Midbrain (tissue), 1 donor: ENCODE data around the gene ROPN1L.
"Not testable (repeated sequence)": the region's sequence is repeated elsewhere in the genome, so short reads cannot be mapped to it uniquely, and the experiment has no call there.

ENCODE experiments used
- DNase-seq: peaks from one replicate; lab custom pipeline; 2025; lab: John Stamatoyannopoulos, UW

ROPN1L gene

DNA sequence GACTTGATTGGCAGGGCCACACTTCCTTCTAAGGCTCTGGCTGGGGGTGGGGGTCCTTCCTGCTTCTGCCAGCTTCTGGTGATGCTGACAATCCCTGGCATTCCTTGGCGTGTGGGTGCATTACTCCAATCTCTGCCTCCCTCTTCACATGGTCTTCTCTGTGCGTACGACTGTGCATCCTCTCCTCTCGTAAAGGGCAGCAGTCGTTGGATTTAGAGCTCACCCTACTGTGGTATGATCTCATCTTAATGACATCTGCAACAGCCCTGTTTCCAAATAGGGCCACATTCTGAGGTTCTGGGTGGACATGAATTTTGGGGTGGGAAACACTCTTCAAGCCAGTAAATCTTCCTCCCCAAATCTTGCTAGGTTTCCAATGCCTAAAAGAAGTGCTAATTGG lies 36.8 kb downstream of the ROPN1L start:
- no peak for DNase-seq

DNA sequence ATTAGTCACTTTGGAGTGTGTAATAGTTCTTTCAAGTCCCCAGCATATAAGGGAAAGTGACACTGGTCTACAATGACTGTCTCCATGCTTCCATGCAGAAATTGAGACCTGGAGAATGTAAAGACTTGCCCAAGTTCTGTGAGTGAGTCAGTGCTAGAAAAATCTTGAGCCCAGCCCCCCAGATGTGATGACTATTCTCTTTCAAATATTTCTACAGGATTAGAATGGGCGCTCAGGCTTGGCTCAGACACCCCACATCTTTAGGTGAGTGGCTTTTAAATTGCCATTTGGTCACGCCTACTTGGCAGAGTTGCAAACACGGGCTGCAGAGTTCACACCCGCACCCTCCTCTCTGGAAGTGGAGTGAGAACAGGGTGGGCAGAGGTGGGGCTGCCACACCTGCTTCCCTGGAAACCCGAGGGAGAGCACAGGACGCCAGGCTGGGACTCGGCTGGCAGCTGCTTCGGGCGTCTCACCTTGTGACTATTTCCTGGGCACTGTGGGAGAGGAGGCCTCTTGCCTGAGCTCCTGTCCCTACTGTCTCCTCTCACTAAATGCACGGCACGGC lies 37.6 kb downstream of the ROPN1L start:
- no peak for DNase-seq

DNA sequence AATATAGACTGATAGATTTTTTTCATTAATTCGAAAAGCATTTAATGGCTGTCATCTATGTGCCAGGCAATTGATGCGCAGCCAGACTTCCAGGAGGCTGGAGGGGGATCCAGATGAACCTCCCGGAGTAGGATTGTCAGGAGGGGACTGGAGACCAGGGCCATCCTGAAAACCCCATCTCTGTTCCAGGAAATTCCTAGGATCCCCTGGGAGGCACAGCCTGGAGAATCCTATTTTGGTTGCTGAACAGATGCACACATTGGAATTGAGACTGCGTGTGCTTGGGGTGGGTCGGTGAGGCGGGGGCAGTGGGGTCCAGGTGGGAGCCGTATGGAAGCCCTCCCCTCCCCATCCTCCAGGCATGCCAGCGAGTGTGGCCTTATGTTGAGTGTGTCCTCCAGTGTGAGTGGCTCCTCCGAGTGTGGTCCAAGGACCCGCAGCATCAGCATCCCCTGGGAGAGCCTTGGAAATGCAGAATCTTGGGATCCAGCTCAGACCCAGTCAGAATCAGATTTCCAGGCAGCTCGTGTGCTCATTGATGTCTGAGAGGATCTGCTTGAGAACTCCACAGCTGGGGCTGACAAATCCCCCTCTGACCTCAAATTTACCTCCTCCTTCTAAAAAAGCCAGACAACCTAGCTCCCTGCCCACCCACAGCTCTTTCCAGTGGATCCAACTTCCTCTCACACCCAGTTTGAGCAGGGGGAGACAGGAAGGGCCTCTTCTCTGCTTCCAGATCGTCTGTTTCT lies 38.7 kb downstream of the ROPN1L start:
- DNase-seq = no peak

DNA sequence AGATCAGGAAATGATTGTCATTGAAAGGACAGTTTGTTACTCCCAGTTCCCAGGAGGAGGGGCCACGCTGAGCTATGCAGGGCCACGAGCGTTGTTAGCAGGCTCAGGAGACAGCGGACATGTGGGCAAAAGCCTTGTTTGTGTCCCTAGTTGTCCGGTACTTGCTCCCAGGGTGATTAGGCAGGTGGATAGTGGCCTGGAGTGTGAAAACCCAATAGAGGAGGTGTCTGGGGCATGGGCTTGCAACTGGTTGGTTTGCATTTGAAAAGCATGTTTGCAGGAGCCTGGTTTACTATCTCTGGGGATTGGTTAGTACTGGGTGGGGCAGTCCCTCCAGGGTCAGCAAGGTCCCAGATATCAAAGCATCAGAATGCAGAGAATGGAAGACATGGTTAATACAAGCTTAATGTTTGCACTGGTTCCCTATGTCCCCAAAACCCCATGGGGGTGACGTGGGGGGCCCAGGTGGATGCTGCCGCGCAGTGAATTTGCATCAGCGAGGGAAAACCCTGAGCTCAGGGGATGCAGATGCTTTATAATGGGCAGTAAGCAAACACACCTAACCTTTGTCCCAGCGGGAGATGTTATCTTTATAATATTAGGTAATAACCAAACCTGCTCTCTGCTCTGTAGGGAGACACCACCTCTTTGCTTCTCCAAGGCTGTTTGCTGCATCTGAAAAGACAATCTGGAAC lies 39.7 kb downstream of the ROPN1L start:
- DNase-seq = no peak

DNA sequence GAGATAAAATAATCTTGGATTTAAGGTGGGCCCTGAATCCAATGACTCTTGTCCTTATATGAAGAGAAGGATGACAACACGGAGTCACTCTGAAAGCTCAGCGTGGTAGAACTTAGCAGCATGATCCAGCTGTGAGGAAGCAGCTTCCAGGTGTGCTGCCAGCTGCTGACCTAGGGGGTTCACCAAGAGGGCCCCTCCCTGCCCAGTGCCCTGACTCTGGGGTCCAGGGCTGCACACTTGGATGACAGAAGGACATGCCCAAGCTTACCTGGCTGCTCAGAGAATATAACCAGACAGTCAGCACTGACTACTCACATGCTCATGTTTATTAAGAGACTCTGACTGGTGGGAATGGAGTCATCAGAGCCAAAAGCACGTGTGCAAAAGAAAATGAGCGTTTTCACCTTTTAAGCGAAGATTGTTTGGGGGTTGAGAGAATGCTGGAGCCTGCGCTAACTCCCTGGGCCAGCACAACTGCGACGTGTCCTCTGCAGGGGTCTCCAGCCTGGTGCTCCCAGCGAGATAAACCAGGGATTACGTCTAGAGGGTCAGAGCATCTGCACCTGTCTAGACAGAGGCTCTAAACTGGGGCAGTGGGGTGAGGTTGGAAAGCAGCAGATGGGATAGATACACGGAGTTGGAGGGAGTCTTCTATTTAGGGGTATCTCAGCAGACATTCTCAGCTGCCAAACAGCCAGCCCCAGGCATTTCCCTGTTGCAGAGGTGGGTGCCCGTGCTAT lies 41.3 kb downstream of the ROPN1L start:
- no peak for DNase-seq

DNA sequence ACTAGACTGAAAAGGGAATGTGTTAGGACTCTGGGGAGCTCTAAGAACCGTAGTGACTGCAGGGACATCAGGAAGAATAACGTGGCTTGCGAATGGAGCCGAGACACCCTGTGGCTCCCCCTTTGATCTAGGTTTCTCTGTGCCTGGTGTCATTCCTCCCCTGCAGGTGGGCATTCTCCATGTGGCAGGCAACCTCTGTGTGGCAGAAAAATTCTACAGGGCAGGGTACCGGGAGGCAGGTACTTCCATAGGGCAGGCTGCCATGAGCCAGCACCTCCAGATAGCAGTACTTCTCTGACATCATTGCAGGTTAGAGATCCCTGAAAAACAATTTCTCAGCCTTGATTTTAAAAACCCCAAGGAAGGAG lies 43.1 kb downstream of the ROPN1L start:
- no peak for DNase-seq

DNA sequence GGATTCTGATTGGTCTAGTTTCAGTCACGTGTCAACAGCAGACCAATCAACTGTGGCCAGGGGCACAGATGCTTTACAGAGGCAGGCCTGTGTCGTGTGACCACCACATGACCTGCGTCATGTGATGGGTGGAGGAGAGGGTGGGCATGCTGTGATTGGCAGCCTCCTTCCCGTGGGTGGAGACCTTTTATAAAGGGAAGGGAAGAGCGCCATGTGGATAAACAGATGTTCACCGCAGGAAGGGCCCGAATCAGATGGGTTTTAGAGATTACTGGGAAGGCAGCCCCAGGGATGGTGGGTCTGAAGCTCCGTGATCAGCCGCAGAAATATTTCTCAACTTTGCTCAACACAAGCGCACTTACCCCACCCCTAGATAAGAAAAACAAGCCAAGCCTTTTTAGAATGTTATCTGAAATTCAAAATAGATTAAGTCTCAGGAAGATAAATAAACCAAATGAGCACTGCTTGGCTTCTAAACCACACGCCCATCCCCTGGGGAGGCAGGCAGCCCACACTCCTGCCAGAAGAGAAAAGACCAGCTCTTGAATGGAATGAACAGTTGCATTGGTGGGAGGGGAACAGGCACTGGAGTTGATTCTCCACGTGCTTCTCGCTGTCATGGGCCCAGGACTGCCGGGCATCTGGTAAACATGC lies 43.6 kb downstream of the ROPN1L start:
- DNase-seq = no peak

DNA sequence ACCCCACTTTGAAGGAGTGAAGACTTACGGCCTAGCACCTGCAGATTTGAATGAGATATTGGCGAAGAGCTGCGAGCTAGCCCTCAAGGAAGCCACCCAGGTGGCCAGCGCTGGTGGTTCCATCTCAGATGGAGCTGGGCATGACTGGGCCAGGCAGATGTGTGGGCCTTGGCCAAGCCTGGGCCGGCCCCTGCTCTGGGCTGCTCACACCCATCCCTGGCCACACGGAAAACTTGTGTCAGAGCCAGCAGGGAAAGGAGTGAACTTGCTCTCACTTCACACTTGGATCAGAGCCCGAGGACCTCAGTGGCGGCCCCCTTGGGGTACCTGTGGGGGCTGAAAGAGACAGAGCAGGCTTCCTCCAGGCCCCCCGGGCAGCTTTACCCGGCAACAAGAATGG lies 44.2 kb downstream of the ROPN1L start:
- DNase-seq = no peak

DNA sequence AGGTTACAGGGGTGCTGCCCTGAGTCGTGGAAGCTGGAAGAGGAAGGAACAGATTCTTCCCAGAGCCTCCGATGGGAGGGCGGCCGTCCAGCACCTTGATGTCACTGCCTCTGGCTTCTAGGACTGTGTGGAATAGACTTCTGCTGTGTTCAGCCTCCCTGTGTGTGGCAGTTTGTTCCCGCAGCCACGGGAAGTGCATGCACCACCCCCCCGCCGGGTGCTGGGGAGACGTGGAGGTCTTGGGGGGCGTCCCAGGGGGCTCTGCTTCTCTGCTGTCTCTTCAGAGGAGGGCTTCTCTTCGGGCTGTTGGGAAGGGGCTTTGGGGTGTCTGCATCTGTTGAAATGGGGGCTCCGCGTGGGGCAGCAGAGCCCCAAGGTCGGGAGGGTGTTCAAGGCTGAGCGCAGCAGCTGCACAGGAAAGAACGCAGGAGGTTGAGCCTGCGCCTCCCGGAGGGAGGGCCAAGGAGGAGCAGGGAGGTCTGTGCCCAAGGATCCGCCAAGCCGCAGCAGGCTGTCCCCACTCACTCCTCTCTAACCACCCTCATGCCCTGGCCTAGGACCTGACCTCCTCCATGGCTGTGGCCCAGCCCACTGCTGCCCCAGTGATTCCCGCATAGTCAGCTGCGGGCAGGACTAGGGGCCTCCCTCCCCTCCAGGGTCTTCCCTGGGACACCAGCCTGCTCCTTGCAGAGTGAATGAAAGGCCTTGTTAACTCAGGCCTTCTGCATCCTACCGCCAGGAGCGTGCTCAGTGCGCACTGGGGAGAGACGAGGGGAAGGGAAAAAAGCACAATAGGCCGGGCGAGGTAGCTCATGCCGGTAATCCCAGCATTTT lies 45.0 kb downstream of the ROPN1L start:
- no peak for DNase-seq

DNA sequence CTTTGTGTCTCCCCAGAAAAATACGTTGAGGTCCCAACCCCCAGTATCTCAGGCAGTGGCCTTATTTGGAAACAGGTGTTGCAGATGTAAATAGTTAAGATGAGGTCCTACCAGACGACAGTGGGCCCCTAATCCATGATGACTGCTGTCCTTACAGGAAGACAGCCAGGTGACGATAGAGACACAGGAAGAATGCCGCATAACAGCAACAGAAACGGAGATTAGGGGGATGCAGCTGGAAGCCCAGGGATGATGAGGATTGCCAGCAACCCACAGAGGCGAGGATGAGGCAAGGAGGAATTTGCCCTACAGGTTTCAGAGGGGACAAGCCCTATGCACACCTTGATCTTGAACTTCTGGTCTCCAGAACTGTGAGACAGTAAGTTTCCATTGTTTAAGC lies 46.5 kb downstream of the ROPN1L start:
- DNase-seq = no peak

DNA sequence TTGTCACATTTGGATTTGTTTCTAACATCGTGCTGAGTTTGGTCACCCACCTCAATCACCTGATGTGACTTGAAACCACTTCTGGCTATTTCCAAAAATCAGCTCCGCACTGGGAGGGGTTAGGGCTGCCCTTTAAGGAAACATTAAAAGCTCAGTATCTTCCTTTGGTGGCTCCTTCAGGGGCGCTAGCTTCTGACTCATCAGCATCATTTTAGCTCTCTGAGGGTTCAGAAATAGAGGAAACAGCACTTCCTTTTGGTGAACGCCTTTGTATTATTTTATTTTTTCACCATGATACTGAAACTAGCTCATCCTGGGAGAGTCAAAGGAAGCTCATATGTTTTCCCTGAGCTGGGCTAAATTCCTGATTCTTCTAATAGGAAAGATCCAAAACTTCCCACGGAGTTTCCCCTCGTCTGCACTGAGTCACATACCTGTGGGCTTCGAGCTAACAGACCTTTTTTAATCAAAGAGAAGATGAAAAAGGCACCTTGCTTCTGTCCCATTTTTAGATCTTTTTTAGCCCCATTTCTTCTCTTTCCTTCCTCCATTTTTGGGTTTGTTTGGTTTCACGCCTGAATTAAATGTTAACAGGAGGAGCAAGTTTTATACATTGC lies 48.2 kb downstream of the ROPN1L start:
- DNase-seq = no peak

DNA sequence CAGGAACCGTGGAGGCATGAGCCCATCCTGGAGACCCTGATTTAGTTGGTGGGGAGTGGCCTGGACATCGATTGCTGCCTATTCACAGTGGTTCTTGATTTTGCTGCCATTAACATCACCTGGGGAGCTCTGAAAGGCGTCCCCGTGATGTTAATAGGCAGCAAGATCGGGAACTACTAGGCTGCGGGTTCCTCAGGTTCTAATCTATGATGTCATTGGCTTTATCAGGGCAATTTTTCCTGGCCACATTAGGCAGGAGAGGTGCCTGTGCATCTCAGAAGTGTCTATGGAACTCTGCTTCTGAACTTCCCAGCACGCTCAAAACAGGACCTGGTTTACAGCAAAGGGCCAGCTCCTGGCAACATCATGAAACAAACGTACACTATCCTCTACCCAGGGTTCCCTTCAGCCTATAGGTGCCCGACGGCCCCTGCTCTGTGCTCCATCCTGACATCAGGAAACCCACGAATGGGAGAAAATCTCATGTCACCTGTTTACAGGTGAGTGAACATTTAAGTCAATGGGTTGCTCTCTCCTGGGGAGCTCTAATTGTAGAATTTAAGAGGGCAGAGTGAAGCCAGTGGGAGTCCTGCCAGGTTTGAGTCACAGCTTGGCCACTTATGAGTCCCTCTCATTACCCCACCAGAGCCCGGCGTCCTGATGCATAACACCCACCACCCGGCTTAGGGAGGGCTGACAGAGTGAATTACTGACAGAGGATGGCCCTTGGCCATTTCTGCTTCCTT lies 49.4 kb downstream of the ROPN1L start:
- DNase-seq = no peak

DNA sequence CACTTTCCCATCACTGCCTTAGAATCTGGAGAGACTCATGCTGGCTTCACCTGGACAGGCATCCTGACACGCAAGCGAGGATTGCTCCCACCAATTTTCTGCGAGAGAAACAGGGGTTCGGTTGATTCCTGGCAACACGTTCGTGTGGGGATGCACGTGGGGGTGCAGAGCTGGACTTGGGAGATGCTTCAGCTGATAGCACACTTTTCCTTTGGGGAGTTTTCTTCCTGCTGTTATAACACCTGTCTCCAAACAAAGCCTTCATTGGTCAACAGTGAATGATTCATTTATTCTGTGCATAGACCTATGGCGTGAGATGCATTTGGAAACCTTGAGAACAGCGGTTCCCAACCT lies 50.0 kb downstream of the ROPN1L start:
- DNase-seq = no peak

DNA sequence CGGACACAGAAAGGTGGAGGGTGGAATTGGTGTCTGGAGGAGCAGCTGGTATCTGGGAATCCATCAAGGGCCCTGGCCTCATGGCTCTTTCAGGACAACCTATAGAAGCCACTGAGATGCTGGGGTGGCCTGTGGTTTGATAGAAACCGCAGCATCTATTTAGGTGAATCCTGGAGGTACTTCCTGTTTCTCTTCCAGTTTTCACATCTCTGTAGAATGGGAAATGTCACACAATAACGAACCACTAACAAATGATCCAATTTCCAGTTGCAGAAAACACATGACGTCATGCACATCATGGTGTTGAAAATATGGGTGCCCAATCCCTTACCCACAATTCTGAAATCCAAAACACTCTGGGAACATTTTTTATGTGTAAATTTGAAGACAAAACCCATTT lies 52.2 kb downstream of the ROPN1L start:
- DNase-seq = no peak

DNA sequence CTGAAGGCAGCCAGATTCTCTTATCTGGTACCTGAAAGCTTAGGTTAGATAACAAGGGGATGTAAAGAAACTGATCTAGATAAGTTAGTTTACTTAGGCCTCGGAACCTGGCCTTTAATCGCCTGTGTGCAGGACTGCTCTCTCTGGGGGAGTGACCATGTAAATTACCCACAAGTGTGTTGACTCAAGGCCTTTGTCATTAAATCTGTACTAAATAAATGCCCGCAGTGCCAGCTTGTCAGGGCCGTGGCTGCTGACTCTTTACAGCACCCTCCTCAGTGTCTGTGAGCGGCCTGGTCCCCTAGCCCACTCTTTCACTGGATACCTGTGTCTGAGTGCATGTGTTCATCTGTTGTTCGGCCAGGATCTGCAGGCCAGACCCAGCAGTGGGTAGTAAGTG lies 52.8 kb downstream of the ROPN1L start:
- not testable (repeated sequence) for DNase-seq

DNA sequence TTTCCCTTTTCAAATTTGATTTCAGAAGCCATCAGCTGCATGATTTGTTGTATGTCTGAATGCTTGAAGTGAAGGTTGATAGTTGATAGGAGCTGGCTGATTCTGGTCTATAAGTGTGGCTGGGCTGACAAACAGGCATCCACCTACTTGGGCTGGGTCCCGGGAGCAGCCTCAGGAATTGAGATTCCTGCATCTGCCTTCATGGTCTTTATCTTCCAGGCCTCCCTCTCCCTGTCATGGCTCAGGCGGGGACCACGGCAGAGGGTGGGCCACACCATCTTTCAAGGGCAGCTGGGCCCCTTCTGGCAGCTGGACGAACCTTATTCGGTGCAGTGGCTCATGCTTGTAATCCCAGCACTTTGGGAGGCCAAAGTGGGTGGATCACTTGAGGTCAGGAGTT lies 55.9 kb downstream of the ROPN1L start:
- DNase-seq = no peak

DNA sequence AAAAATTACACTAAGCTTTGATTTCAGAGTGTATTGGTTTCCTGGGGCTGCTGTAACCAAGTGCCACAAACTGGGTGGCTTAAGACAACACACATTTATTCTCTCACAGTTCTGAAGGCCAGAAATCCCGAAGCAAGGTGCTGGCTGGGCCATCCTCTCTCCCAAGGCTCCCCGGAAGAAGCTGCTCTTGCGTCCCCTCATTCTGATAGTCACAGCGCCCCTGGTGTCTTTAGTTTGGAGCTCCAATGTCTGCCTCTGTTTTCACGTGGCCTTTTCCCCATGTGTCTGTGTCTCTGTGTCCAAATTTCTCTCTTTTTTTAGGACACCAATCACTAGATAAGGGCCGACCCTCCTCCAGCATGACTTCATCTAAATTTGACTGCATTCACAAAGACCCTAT lies 56.7 kb downstream of the ROPN1L start:
- DNase-seq = no peak

DNA sequence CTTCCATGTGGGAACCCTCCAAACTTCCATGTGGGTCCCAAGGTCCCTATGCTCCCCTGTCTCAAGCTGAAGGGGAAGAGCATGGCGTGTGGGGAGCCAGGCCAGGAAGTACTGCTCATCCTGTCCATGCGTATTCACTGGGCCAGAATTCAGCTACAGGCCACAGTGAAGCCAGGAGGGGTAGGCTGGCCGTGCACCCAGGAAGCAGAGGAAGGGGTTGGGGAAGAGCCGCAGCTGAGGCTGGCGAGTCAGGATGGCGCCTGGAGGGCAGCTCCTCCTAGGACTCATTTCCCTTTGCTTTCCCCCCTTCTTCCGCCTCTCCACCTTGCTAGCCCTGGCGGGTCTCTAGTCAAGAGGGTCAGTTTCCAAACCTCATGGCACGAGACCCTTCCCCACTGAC lies 57.4 kb downstream of the ROPN1L start:
- no peak for DNase-seq

DNA sequence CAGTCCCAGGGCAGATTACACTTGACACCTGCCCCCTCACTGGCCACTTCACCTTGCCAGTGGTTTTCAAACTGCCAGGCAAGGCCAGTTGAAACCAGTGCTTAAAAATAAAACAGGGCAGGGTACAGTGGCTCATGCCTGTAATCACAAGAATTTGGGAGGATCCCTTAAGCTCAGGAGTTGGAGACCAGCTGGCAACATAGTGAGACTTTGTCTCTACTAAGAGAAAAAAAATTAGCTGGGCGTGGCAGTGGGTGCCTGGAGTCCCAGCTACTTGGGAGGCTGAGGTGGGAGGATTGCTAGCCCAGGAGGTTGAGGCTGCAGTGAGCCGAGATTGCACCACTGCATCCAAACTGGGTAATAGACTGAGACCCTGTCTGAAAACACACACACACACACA lies 58.1 kb downstream of the ROPN1L start:
- DNase-seq = no peak

DNA sequence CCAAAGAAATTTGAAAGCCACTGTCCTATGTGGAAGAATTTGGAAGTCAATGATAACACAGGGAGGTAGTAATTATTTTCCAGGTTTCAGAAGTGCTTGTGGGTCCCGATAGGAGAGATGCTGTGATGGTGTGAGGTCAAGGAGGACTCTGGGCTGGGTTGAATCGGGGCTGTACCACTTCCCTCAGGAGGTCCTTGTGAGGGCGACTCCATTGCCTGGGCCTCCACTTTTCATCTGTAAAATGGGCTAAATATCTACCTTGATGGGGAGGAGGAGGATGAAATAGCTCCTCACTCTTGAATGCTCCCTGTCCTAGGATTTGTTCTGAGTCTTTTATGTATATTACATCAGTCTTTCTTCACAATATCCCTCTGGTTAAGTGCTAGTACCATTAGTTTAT lies 59.0 kb downstream of the ROPN1L start:
- DNase-seq = no peak
